Caco-2 (cell line): Measurements from ENCODE around the gene LRTM1. TPM values are rescaled to one million over a fixed set of nuclear protein-coding genes. Genes with fewer than 3 reads are reported as not detected.

Experiments used
- BruUV-seq: library from RNA; stranded (reverse); fragments of 400-500 nt; replicated peaks from 2 replicates; lab custom pipeline; 2021; lab: Mats Ljungman, UMichigan
- CTCF ChIA-PET: fragments of 300-600 bp; sonication (Branson Sonifier 250); formaldehyde crosslinking; loops from one replicate; lab custom pipeline; 2022; ENCODE audit warnings: antibody characterized with exemption; lab: Charles Lee
- POLR2A ChIA-PET: fragments of 300-600 bp; sonication (Branson Sonifier 250); formaldehyde crosslinking; loops from one replicate; lab custom pipeline; 2022; ENCODE audit warnings: antibody characterized with exemption; lab: Charles Lee
- DNase-seq, 2 experiments: peaks; one replicate each; pipeline versions ENCODE4 v3.0.0 to v3.0.0-alpha.2; 2020 to 2022
- H3K27me3 ChIP-seq: replicated peaks from 2 replicates; pipeline ENCODE4 v1.6.0; 2011; ENCODE audit warnings: low read length; ENCODE audit not compliant: control insufficient read depth, insufficient read depth
- H3K36me3 ChIP-seq: 2 replicates; pipeline ENCODE4 v1.5.1; 2011; ENCODE audit warnings: low read length; ENCODE audit not compliant: control insufficient read depth, insufficient read depth
- H3K4me1 ChIP-seq: fragments of 250-450 bp; sonication (Bioruptor Pico); 2 replicates; pipeline ENCODE4 v1.5.1; 2020; ENCODE audit warnings: mild to moderate bottlenecking
- H3K4me3 ChIP-seq: 2 replicates; pipeline ENCODE4 v1.5.1; 2011; ENCODE audit warnings: low read depth, mild to moderate bottlenecking, control low read depth, low read length
- H3K9me3 ChIP-seq: fragments of 250-450 bp; sonication (Bioruptor Pico); 2 replicates; pipeline ENCODE4 v1.5.1; 2020; ENCODE audit warnings: mild to moderate bottlenecking, moderate library complexity
- H3K27ac Mint-ChIP-seq: one replicate; pipeline ENCODE4 v1.8.0; 2022; ENCODE audit warnings: mixed read lengths; ENCODE audit not compliant: unreplicated experiment
- H3K27me3 Mint-ChIP-seq: one replicate; pipeline ENCODE4 v1.8.0; 2022; ENCODE audit warnings: mixed read lengths; ENCODE audit not compliant: insufficient read depth, unreplicated experiment
- H3K36me3 Mint-ChIP-seq: one replicate; pipeline ENCODE4 v1.8.0; 2022; ENCODE audit warnings: mild to moderate bottlenecking, mixed read lengths; ENCODE audit not compliant: insufficient read depth, unreplicated experiment
- H3K4me1 Mint-ChIP-seq: one replicate; pipeline ENCODE4 v1.8.0; 2022; ENCODE audit warnings: low read depth, mixed read lengths; ENCODE audit not compliant: unreplicated experiment
- H3K4me3 Mint-ChIP-seq: one replicate; pipeline ENCODE4 v1.8.0; 2022; ENCODE audit warnings: mild to moderate bottlenecking, moderate library complexity, mixed read lengths; ENCODE audit not compliant: unreplicated experiment
- H3K9me3 Mint-ChIP-seq: one replicate; pipeline ENCODE4 v1.8.0; 2022; ENCODE audit warnings: mixed read lengths; ENCODE audit not compliant: unreplicated experiment
- intact Hi-C: fragments of 100-400 bp; cut with micrococcal nuclease; formaldehyde crosslinking; loops from one replicate; pipeline ENCODE4 v1.10.0; 2022; ENCODE audit not compliant: unreplicated experiment
- total RNA-seq: library from RNA; stranded (reverse); gene quantifications from 2 replicates; pipeline ENCODE4 v1.2.3, GENCODE V29; 2022
- TF ChIP-seq, protein P1 (sequence below), 2 experiments: fragments of 200-600 bp in 1 of 2; IDR thresholded peaks; 1 replicate in 1 of 2; 2 replicates in 1 of 2; pipeline versions ENCODE4 v1.5.1 to v1.8.0; 2011 to 2022; ENCODE audit warnings: antibody characterized with exemption in 1 of 2, control low read depth in 1 of 2, inconsistent platforms in 1 of 2, low read depth in 1 of 2, low read length in 1 of 2, mild to moderate bottlenecking in 1 of 2, moderate library complexity in 1 of 2; ENCODE audit not compliant: insufficient read depth in 1 of 2, severe bottlenecking in 1 of 2, unreplicated experiment in 1 of 2

LRTM1 gene
- total RNA-seq, 1 experiment from 2014 or later = not detected

GRCh38 chr3:54915181-54915580 lies 12.7 kb downstream of the LRTM1 start:
- ChIA-PET POLR2A (no interaction called here), CTCF (no interaction called here)
- no peaks in the 10 kb centered on the region for H3K4me1 Mint-ChIP-seq
- no peak overlapping the region for H3K4me3 ChIP-seq
- H3K36me3 ChIP-seq = no peaks in the 10 kb centered on the region
- peaks cover 10% of the 10 kb centered on the region for H3K9me3 Mint-ChIP-seq
- peaks cover 5% of the 10 kb centered on the region for H3K36me3 Mint-ChIP-seq
- peaks cover 12% of the 10 kb centered on the region for H3K27me3 Mint-ChIP-seq
- H3K27ac Mint-ChIP-seq = no peak overlapping the region
- H3K4me1 ChIP-seq = no peaks in the 10 kb centered on the region
- no TSS peak for BruUV-seq
- H3K4me3 Mint-ChIP-seq = no peak overlapping the region
- TF ChIP-seq, protein P1, sequence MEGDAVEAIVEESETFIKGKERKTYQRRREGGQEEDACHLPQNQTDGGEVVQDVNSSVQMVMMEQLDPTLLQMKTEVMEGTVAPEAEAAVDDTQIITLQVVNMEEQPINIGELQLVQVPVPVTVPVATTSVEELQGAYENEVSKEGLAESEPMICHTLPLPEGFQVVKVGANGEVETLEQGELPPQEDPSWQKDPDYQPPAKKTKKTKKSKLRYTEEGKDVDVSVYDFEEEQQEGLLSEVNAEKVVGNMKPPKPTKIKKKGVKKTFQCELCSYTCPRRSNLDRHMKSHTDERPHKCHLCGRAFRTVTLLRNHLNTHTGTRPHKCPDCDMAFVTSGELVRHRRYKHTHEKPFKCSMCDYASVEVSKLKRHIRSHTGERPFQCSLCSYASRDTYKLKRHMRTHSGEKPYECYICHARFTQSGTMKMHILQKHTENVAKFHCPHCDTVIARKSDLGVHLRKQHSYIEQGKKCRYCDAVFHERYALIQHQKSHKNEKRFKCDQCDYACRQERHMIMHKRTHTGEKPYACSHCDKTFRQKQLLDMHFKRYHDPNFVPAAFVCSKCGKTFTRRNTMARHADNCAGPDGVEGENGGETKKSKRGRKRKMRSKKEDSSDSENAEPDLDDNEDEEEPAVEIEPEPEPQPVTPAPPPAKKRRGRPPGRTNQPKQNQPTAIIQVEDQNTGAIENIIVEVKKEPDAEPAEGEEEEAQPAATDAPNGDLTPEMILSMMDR (IDR thresholded peaks at IDR 0.05; ENCODE audit: insufficient read depth in 1 of 2, low read depth in 1 of 2, low read length in 1 of 2, severe bottlenecking in 1 of 2, unreplicated experiment in 1 of 2) = no peak
- intact Hi-C loops = no loop called here
- H3K27me3 ChIP-seq = no peaks in the 10 kb centered on the region; the same call in 1 of the 2 replicates
- no peak for DNase-seq
- no peaks in the 10 kb centered on the region for H3K9me3 ChIP-seq

DNA sequence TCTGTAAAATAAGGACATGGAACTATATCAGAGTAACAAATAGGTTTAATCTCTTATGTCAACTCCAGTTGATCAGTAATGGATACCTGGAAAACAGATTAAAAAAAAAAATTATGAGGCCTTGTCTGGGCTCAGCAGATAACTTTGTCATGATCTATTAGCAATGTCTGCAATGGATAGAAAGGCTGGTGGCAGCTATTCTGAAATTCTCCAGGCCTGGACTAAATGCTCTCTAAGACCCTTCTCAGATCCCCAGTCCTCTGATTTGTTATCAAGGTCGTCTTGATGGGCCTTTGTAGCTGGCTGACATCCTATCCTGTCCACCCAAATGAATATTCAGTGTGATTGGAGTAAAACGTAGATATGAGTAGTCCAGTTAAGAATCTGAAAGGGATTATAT lies 13.7 kb downstream of the LRTM1 start:
- Mint-ChIP-seq H3K27me3 (peaks cover 8% of the 10 kb centered on the region), H3K36me3 (peaks cover 5% of the 10 kb centered on the region), H3K4me3 (no peak overlapping the region), H3K27ac (no peak overlapping the region), H3K9me3 (peaks cover 10% of the 10 kb centered on the region), H3K4me1 (no peaks in the 10 kb centered on the region)
- no peak overlapping the region for H3K4me3 ChIP-seq
- H3K27me3 ChIP-seq = no peaks in the 10 kb centered on the region; the same call in 1 of the 2 replicates
- no peak for DNase-seq
- CTCF ChIA-PET = no interaction called here
- no peaks in the 10 kb centered on the region for H3K9me3 ChIP-seq
- H3K4me1 ChIP-seq = no peaks in the 10 kb centered on the region
- H3K36me3 ChIP-seq = no peaks in the 10 kb centered on the region
- POLR2A ChIA-PET = no interaction called here
- no TSS peak for BruUV-seq
- intact Hi-C loops = no loop called here
- TF ChIP-seq, protein P1 (IDR thresholded peaks at IDR 0.05; ENCODE audit: insufficient read depth in 1 of 2, low read depth in 1 of 2, low read length in 1 of 2, severe bottlenecking in 1 of 2, unreplicated experiment in 1 of 2) = no peak

DNA sequence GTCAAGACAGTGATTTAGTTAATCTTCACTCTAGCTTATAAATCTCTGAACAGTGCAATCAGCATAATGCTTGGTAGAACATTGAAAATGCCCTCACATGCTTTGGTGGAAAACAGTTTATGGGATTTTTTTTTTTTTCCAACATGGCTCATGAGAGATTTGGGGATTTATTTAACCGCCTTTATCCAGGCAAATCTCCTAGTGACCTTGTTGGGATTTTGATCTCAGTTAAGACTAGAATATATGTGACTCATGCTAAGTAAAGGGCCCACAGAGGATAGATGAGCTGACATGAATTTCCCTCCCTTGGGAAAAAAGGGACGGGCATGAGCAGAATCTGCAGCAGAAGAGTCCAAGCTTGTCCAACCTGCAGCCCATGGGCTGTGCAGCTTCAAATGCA lies 18.7 kb downstream of the LRTM1 start:
- Histone ChIP-seq H3K9me3 (no peaks in the 10 kb centered on the region), H3K4me3 (no peak overlapping the region), H3K27me3 (no peaks in the 10 kb centered on the region; the same call in 1 of the 2 replicates), H3K36me3 (no peaks in the 10 kb centered on the region), H3K4me1 (no peaks in the 10 kb centered on the region)
- no peak overlapping the region for H3K27ac Mint-ChIP-seq
- intact Hi-C loops = no loop called here
- POLR2A ChIA-PET = no interaction called here
- H3K4me1 Mint-ChIP-seq = no peaks in the 10 kb centered on the region
- H3K9me3 Mint-ChIP-seq = peaks cover 10% of the 10 kb centered on the region
- peaks cover 5% of the 10 kb centered on the region for H3K36me3 Mint-ChIP-seq
- H3K27me3 Mint-ChIP-seq = peaks cover 14% of the 10 kb centered on the region
- DNase-seq = no peak
- H3K4me3 Mint-ChIP-seq = no peak overlapping the region
- CTCF ChIA-PET = no interaction called here
- BruUV-seq = no TSS peak
- TF ChIP-seq, protein P1 (IDR thresholded peaks at IDR 0.05; ENCODE audit: insufficient read depth in 1 of 2, low read depth in 1 of 2, low read length in 1 of 2, severe bottlenecking in 1 of 2, unreplicated experiment in 1 of 2) = no peak
